GM18502 (cell line): Measurements from ENCODE around the gene ZMYM3.
A peak's percentile ranks its signal among the peaks of the same experiment; 100 is the strongest.

Experiments used
- ATAC-seq: cut with Tn5 transposase; IDR thresholded peaks from one replicate; pipeline ENCODE4 v1.9.1; 2021; ENCODE audit warnings: mild to moderate bottlenecking; ENCODE audit not compliant: unreplicated experiment, poor library complexity

The ZMYM3 gene

DNA sequence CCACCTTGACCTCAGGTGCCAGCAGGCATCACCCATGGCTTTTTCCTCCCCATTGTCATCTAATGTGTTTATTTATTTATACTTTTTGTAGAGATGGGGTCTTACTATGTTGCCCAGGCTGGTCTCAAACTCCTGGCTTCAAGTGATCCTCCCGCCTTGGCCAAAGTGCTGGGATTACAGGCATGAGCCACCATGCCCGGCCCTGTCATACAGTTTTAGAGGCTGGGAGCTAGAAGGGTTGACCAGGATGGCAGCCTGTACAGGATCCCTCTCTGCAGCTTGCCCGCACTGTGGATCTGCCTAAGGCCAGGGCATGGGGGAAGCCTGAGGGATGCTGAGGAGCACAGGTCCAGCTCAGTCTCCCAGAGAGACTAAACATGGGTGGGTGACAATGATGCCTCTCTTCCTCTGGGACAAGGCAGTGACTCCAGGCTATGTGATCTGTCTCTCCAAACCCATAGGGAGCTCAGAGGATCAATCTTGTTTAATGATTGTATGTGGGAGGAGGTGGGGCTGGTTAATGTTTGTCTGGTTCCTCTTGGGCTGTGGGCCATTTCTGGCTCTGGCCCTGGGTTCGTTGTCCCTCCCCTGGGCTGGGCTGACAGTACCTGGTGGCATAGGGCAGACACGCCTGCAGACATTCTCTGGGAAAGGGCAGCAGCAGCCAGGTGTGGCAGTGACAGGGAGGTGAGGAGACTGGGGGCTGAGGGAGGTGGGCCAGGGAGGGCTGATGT lies 39.2 kb downstream of the ZMYM3 start:
- ATAC-seq: no peak

DNA sequence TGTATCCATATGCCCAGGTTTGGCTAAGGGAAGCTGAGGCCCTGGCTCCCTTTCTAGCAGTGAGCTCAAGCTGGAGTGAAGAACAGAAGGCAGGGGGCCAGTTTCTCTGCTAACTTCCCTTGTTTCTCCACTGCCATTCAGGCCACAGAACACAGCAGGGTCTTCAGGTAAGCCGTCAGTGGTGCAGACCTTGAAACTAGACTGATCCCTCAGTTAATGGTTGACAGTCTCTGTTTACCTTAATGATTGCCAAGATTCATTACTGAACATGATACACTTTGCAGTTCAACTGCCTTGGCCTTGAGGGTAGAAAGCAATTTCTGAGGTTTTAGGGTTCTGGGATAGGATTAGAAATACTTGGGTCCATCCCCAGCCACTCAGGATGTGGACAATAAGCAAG lies 39.8 kb downstream of the ZMYM3 start:
- no peak for ATAC-seq

DNA sequence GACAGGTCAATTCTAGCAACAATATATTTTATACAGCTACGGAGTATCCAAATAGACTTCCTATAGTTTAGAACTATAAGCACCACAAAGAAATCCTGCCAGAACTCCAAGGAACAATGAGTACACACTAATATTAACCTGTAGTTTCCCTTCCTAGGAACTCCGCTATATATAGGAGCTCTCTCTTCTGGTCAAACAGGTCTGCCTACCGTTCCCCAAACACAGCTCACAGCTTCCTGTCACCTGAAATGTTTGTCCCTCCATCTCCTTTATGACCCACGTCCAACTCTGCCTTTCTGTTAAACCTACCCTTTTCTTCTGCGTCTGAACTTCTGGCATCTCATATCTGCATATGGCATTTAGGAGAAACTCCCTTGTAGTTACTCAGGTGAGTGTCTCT lies 41.4 kb downstream of the ZMYM3 start:
- no peak for ATAC-seq

DNA sequence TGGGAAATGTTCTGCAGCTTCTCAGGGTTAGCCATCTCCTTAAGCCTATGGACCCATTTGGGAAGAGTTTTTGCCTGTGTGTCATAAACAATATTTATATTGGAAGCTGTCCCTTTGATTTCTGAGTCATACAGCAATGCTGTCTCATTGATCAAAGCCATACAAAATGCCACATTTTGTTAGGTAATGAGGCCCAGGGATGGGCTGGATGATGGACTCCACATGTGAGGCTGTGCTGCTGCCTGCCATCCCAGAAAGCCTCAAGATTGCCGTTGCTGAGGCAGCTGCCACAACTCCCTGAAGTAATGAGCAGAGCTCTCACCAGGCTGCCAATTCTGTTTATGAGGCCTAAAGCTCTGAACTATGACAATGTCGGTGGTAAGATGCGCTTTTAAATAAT lies 43.1 kb downstream of the ZMYM3 start:
- no peak for ATAC-seq

DNA sequence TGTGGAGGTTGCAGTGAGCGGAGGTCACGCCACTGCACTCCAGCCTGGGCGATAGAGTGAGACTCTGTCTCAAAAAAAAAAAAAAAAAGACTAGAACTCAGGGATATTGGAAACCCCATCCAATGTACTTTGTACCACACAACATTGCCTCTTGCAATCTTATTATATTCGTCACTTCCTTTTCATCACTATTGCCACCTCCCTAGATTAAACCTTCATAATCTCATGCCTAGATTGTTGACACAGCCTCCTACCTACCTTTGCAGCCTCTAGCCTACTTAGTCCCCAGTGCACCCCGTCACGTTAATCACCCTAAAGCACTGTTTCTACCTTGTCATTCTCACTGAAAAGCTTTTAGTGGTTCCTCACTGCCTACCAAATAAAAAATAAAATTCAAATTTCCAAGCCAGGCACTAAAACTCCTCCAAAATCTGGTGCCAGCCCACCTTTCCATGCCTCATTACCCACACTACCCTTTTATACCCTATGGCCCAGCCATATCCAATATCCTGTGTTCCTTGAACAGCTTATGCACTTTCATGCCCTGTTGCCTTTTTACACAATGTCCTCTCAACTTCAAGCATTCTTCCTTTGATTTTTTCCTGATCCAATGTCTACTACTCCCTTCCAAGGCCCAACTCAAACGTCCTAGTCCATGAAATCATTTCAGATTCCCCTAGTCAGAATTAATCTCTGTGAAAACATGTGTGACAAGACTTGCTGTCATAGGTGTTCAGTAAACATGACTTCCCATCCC lies 54.5 kb downstream of the ZMYM3 start:
- no peak for ATAC-seq

DNA sequence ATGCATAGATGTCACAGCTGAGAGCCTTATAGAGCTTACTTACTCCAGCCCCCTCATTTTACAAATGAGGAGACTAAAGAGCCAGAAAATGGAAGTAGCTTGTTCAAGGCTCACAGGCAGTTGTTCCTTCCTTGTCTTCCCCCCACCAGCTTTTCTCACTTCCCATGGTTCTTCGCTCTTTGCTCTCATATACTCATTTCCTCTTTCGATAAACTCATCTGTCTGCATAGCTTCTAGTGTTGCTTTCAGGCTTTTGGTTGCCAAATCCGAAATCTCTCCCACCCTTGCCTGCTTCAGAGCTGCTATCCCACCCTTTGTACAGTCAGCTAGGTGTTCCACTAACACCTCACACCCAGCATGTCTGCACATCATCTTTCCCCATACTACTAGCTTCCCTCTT lies 55.9 kb downstream of the ZMYM3 start:
- peak; percentile 74 for ATAC-seq

DNA sequence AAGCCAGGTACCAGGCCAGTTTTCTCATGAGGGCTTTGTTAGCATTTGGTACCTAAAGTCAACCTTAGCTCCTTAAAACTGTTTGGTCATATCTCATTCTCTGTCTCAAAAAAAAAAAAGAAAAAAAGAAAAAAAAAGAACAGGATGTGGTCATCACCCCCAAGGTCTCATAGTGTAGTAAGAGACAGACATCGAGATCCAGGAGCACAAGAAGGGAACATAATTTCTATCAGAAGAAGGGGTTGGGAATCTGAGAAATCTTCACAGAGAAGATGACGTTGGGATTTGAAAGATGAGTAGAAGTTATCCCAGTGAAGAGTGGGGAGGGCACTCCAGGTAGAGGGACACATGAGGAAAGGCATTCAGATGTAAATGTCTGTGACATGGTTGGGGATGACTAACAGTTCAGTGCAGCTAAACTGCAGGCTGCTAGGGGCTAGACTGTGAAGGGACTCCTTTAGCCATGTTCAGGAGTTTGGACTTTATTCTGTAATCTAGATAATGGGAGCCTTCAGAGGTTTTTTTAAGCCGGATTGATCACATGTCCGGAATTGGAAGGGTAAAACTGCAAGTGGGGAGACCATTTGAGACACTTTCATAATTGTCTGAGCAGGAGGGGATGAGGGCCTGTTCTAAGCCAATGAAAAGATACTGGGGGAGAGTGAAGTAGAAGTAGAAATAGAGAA lies 57.8 kb downstream of the ZMYM3 start:
- peak; percentile 46 for ATAC-seq

DNA sequence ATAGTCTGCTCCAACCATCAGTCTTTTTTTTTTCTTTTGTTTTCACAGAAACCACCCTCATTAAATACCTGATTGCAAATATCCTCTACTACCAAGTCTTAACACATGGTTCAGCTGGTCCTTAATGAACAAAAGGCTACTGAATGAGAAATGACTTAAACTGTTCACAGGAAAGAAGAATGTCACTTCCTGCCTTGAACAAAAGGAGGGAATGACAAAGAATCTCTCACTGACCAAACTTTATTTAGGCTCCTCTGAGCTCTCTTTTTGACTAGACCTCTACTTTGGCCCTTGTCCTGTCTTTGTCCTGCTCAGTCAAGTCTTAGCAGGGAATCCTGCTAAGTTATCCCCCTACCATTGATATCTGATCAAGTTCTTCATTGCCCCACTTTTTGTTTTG lies 62.7 kb downstream of the ZMYM3 start:
- no peak for ATAC-seq
